NCI-H82 treated with DMSO at 0.1 percent for 48 hours (cell line): ENCODE results near the gene NEK6.

Source experiments
- DNase-seq: peaks from one replicate; lab custom pipeline; 2025; ENCODE audit not compliant: unreplicated experiment; lab: John Stamatoyannopoulos, UW

NEK6 gene

DNA sequence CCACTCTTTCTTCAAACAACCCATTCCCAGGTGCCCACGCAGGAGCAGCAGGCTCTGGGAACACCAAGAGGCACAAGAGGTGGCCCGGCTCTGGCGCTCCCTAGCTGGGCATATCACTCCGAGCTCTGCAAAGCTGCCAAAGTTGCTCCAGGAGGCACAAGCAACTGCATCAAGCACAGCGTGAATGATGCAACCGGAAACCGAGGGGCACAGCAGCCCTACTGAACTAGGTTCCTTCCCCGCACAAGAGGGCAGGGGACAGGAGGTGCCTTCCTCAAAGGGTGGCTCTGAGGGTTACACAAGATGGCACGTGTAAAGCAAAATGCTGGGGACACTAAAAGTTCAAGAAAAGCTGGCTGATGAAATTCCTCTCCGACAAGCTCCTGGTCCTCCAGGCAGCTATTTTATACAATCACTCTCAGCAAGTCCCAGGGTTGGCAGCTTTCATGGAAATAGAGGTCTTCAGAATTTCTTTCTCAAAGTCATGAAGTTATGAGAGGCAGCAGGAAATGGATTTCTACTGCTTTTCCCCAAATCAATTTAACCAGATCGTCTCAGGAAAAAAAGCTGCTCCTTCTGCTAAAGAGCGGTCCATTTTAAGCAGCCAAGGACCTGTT is 134.6 kb downstream of the NEK6 start:
- no peak for DNase-seq

DNA sequence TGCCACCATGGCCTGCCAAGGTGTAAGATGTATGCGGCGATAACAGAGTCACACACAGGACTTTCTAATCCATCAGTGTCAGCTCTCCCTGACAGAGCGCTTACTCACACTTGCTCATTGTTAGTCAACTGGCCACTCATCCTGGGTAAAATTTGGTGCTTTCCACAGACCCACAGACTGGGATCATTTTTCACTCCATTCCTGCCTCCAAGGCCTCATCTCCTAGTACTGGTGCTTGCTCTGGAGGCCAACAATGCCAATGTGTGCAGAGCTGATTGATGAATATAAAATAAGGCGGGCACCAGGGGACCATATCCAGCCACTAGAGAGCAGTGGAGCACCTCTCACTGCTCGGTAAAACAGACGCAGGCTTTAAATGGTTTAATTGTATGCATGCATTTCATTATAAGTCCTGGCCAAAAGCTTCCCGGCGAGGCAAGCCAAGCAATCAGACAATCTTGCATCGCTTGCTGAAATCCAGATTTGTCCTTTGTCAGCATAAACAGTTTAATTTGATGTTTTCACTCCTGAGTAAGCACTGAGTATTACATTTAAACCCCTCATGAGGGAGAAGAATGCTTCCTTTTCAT is 135.2 kb downstream of the NEK6 start:
- DNase-seq = no peak

DNA sequence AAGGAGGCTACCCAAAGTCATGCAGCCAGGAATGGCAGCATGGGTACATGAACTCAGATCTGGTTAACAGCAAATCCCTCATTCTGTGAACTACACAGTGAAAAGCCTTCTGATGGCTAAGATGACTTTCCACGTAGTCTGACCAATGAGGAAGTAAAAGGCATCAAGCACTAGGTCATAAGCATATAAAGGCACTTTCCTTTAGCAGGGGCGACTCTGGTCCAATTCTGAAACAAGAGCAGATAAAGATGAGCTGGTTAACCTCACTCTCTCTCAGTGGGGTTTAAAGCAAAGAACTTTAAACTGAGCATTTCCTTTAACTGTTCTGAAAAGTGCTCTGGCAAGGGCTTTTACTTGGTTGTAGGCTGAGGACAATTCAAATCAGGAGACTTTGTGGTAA is 136.4 kb downstream of the NEK6 start:
- no peak for DNase-seq

DNA sequence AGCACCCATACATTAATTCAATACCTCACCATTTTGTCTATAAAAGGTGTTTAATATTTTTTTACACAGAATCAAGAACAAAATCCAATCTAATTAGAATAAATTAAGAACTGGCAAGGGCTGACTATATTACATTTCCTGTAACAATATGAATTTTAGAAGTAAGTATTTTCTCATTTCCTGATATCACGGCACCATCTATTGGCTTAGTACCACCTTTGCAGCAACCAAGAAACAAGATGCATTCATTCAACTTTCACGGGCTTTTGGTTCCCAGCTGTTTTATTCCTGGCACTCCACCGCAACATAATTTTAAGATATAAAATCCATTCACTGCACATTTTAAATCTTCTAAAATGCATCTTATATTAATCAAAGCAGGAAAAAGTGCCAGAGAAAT is 136.8 kb downstream of the NEK6 start:
- no peak for DNase-seq

DNA sequence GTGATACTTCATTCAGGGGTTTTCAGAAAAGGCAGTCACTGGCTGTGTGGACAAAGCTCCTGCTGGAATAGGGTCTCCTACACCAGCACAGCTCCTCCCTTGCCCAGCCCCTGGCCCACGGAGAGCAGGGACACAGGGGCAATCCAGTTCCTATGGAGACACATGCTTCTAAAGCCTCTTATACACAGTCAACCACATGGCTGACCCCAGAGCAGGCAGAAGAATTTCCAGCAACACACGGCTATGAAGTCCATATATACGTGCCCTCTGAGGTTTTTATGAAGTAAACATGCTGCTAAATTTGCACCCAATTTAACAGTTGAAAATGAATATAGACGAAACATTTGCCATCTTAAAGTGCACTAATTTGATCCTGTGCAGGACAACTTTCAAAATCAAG is 138.1 kb downstream of the NEK6 start:
- no peak for DNase-seq

DNA sequence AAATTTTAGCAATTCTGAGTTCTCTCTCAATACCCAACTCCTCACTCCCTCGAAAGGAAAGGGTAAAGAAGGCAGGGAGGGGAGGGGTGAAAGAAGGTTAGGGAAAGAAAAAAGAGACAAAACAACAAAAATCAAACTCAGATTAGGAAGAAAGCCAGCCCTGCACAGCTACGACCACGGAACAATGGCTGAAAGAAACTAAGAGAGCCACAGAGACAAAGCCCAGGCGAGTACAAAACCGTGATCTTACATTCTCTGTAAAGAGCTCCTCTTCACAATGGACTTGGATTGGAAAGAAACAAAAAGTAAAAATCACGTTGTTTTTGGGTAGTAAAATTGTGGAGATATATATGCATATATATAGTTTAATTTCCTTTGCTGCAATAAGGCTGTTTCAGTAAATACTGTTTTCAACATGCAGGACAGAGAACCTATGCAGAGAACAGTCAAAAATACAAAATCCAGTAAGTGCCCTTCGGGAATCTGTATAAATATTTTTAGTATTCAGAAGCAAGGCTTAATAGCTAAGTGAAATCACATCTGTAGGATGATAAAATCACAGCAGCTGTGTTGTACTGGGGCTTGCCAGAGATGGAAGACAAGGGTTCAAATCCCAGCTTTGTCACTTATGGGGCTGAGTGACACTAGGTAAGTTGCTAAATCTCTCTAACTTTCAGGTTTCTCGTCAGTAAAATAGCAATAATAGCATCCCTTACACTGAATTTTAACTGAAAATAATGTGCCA is 140.6 kb downstream of the NEK6 start:
- no peak for DNase-seq

DNA sequence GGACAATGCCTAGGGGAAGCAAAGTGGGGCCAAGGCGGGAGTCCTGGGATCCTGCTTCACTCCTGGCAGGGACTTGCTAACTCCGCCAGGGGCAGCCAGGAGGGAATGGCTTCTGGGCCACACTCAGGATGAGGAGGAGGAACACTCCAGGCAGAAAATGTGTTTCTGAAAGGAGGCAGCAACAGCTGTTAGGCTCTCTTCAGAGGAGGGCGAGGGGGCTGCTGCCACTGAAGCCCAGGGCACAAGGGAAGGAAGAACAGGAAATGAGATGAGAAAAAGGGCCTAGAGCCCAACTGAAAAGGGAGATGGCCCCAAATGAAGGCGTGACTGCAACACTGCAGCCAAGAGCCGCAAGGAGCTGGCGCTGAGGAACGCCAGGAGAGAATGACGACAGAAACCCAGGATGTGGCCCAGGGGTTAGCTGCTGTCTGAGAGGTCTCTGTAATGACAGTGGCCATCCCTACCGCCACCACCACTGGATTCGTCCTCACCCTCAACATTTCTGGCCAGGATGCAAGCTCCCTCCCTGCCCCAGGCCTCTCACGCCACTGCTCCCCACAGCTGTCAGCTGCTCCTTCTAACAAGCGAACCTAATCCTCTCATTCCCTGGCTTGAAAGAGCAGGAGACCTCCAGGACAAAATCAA is 141.7 kb downstream of the NEK6 start:
- no peak for DNase-seq

DNA sequence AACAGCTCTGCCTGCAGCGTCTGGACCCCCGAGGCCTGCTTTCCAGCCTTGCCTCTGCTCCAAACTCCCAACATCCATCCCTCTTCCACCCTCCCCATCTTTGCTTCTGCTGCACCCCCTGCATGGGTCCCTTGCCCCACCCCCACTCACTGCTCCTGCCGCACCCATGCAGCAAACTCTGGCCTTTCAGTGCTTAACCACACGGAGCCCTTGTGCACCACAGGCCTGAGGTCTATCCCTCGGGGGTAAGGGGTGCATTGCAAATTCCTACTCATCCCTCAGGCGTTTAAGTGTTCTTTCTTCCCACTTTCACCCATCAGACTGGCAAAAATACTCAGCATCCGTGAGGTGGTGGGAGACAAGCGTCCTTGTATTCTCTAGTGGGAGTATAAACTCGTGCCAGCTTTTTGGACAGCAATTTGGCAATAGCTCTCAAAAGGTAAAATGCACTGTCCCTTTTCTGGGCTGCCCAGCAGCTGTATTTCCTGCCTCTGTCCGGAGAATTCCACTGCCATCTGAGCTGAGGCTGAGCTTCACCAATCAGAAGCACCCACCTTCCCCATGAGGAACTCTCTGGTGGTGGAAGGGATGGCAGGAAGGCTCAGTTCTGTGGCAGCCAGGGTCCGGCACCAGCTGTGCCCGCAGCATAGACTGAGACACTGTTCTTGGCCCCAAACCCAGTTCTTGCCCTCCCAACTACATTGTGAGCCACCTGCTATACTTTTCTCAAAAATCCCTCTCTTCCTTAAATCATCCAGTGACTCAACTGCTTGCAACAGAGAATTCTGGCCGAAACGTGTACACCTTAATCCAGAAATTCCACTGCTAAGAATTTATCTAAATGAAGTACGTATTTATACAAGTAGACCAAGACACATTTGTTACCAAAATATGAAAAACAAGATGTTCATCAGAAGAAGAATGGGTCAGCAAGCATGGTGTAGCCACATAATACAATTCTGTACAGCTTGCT is 142.5 kb downstream of the NEK6 start:
- no peak for DNase-seq
